Skeletal muscle satellite cell (primary cell): ENCODE results near the gene CTSS. TPM values are rescaled to one million over a fixed set of nuclear protein-coding genes. Genes with fewer than 3 reads are reported as not detected.

Experiments used
- H3K27me3 ChIP-seq: 2 replicates; pipeline ENCODE4 v1.7.0; 2013; ENCODE audit warnings: low read length; ENCODE audit not compliant: control insufficient read depth, insufficient read depth
- H3K36me3 ChIP-seq: 2 replicates; pipeline ENCODE4 v1.7.0; 2013; ENCODE audit warnings: mild to moderate bottlenecking, control low read depth, low read length; ENCODE audit not compliant: insufficient read depth
- H3K4me1 ChIP-seq: 2 replicates; pipeline ENCODE4 v1.7.0; 2013; ENCODE audit warnings: low read length; ENCODE audit not compliant: control insufficient read depth, insufficient read depth
- H3K4me2 ChIP-seq: 2 replicates; pipeline ENCODE4 v1.7.0; 2013; ENCODE audit warnings: mild to moderate bottlenecking, low read length
- H3K4me3 ChIP-seq: 2 replicates; pipeline ENCODE4 v1.7.0; 2013; ENCODE audit warnings: low read length
- H3K9ac ChIP-seq: 2 replicates; pipeline ENCODE4 v1.7.0; 2013; ENCODE audit warnings: mild to moderate bottlenecking, low read depth, low read length, moderate library complexity
- H3K9me3 ChIP-seq: replicated peaks from 2 replicates; pipeline ENCODE4 v1.7.0; 2013; ENCODE audit warnings: mild to moderate bottlenecking, control low read depth, low read length
- small RNA-seq: library from RNA; depleted of rRNA; stranded (forward); fragments of <200 nt; gene quantifications from one replicate; pipeline ENCODE3, GENCODE V24; 2012

The CTSS gene

DNA sequence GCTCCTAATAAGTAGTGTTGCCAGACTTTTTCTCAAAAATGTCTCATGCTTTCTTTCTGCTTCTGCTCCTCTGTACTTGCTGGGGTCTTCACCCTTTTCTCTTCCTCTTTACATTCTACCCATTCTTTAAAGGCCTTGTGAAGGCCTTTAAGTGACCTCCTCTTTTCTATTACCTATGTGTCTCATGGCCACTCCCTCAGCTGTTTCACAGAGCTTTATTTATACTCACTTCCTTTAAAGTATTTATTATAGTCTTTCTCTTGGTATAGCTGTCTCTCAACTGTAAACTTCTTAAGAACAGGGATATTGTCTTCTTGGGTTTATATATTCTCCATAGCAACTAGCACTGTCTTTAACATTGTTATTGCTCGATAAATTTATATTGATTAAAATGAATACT, 69.4 kb downstream of the CTSS start:
- no peaks in the 10 kb centered on the region for H3K4me1 ChIP-seq
- H3K9me3 ChIP-seq: no peaks in the 10 kb centered on the region
- H3K36me3 ChIP-seq: peaks cover 13% of the 10 kb centered on the region
- peak overlapping the region; percentile 45 for H3K9ac ChIP-seq
- peak overlapping the region; percentile 83 for H3K4me2 ChIP-seq
- peak overlapping the region; percentile 93 for H3K4me3 ChIP-seq
- peaks cover 2% of the 10 kb centered on the region for H3K27me3 ChIP-seq

DNA sequence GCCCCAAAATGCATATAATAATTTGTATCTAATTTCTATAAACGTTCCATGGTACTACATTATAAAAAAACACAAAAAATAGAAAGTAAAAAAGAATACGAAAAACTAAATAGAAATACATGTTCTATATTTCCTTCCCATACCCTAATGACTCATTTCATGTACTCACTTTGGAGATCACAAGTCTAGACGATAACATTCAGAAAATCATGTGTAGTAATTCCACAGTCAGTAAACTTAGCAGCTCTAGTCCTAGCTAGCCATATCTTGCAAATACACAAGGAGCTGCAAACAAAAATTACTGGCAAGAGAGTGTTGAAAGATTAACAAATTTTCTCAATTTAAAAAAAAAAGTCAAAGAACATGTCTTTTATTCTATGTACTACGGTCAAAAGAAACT, 70.0 kb downstream of the CTSS start:
- no peaks in the 10 kb centered on the region for H3K9me3 ChIP-seq
- H3K4me3 ChIP-seq: no peak overlapping the region
- peaks cover 17% of the 10 kb centered on the region for H3K36me3 ChIP-seq
- no peak overlapping the region for H3K9ac ChIP-seq
- H3K4me2 ChIP-seq: peak overlapping the region; percentile 56
- H3K4me1 ChIP-seq: no peaks in the 10 kb centered on the region
- no peaks in the 10 kb centered on the region for H3K27me3 ChIP-seq

DNA sequence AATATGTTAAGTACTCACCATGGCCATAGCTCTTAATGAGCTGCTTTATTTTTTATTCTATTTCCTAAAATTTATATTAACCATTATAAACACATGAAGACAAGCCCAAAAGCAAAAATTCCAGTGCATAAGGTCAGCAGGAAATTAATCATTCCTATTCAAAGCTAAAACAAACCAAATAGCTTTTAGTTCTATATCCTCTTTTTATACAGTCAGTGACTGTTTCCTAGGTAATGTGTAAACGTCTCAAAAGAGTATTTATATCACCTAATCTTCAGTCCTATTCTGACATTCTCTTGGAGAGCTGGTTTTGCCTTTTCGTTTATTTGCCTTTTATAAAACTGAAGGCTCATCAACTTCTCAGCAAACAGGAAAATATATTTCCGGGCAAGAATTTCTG, 72.9 kb downstream of the CTSS start:
- no peak overlapping the region for H3K9ac ChIP-seq
- H3K4me1 ChIP-seq: peaks cover 9% of the 10 kb centered on the region
- H3K9me3 ChIP-seq: no peaks in the 10 kb centered on the region
- H3K4me3 ChIP-seq: no peak overlapping the region
- H3K27me3 ChIP-seq: no peaks in the 10 kb centered on the region
- peaks cover 26% of the 10 kb centered on the region for H3K36me3 ChIP-seq
- no peak overlapping the region for H3K4me2 ChIP-seq

DNA sequence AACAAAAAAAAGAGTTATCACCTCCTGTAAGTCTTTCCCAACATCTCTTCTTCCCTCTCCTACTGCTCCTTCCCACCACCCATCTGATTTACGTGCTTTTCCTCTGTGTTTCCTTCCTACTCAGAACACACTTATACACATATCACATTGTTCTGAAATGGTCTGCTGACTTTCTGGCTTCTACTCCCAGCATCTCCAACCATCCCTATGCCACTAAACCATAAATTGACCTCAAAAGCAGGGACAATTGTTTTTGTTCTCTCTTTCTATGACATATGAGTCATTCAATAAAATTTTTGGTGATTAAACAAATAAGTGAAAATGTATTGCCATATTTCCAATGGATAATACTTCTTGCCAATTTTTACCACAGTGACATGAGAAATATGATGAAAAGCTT, 76.8 kb downstream of the CTSS start:
- H3K36me3 ChIP-seq: peaks cover 25% of the 10 kb centered on the region
- no peak overlapping the region for H3K4me3 ChIP-seq
- H3K9me3 ChIP-seq: no peaks in the 10 kb centered on the region
- no peak overlapping the region for H3K9ac ChIP-seq
- H3K4me2 ChIP-seq: no peak overlapping the region
- peaks cover 9% of the 10 kb centered on the region for H3K4me1 ChIP-seq
- no peaks in the 10 kb centered on the region for H3K27me3 ChIP-seq

DNA sequence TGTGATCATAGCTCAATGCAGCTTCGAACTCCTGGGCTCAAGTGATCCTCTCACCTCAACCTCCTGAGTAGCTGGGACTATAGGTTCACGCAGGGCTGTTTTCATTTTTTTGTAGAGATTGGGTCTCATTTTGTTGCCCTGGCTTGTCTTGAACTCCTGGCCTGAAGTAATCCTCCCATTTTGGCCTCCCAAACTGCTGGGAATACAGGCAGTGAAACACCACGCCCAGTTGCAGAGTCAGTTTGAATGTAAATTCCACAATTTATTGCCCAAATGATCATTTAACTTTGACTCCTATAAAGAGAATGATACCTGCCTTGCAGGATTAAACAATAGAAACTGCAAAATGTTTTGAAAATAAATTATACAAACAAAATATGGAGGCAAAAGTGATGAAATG, 79.3 kb downstream of the CTSS start:
- Histone ChIP-seq H3K27me3 (no peaks in the 10 kb centered on the region), H3K4me1 (peaks cover 9% of the 10 kb centered on the region), H3K4me2 (no peak overlapping the region), H3K9me3 (no peaks in the 10 kb centered on the region), H3K9ac (no peak overlapping the region), H3K4me3 (no peak overlapping the region), H3K36me3 (peaks cover 19% of the 10 kb centered on the region)

DNA sequence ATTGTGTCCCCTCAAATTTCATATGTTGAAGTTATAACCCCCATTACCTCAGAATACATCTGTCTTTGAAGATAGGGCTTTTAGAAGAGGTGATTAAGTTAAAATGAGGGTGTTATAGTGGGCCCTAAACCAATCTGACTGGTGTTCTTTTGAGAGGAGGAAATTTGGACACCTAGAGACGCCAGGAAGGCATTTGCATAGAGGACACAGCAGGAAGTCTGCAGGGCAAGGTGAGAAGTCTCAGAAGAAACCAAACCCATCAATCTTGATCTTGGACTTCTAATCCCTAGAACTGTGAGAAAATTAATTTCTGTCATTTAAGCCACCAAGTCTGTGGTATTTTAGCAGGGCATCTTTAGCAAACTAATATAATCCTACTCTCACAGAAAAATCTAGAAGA, 81.7 kb downstream of the CTSS start:
- Histone ChIP-seq H3K27me3 (no peaks in the 10 kb centered on the region), H3K9me3 (no peaks in the 10 kb centered on the region), H3K4me2 (no peak overlapping the region), H3K9ac (no peak overlapping the region), H3K4me3 (no peak overlapping the region), H3K36me3 (peaks cover 12% of the 10 kb centered on the region), H3K4me1 (peaks cover 4% of the 10 kb centered on the region)

Small RNA genes within 50 kb of the gene (small RNA-seq; reads per million reads assigned to genes)
- gene RNU6-1042P (not detected), gene RNU6-1309P (not detected)
